GM21786 (cell line): ENCODE results near the gene BCORL1.

ENCODE experiments used
- ATAC-seq: cut with Tn5 transposase; IDR thresholded peaks from one replicate; pipeline ENCODE4 v1.9.1; 2021; ENCODE audit not compliant: unreplicated experiment

BCORL1 gene

DNA sequence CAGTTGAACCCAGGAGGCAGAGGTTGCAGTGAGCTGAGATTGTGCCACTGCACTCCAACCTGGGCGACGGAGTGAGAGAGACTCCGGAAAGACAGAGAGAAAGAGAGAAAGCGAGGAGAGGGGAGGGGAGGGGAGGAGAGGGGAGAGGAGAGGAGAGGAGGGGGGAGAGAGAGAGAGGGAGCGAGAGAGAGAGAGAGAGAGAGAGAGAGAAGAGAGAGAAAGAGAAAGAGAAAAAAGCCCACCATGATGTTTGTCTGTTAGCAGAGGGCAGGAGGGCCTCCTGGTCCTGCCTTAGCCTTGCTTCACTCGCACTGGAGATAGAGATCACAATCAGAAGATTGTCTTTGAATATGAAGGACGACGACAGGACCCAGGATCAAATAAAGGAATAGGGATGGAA, 18.7 kb upstream of the BCORL1 start:
- no peak for ATAC-seq

DNA sequence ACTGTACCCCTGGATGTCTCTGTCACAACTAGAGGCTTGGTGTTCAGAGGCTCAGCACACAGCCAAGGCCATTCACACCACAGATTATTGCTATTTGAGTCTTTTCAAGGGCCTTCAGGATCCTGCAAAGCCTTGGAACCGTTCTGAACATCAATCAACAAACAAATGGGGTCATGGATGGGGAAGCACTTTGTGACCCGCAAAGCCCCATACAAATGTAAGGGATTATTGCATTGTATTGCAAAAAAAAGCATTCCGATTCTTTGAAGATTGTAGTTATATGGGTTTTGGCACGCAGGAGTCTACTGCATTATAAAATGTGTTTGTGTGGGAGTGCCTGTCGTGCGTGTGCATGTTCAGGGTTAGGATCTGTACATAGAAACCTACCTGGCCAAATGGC, 17.3 kb upstream of the BCORL1 start:
- no peak for ATAC-seq

DNA sequence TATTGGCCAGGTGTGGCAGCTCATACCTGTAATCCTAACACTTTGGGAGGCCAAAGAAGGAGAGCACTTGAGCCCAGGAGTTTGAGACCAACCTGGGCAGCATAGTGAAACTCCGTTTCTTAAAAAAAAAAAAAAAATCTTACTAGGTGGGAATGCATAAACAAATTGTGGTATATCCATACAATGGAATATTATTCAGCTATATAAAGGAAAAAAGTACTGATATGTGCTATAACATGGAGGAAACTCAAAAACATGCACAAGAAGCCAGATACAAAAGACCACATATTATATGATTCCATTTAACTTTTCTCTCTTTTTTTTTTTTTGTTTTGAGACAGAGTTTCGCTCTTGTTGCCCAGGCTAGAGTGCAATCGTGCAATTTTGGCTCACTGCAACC, 13.5 kb upstream of the BCORL1 start:
- ATAC-seq, result no peak

DNA sequence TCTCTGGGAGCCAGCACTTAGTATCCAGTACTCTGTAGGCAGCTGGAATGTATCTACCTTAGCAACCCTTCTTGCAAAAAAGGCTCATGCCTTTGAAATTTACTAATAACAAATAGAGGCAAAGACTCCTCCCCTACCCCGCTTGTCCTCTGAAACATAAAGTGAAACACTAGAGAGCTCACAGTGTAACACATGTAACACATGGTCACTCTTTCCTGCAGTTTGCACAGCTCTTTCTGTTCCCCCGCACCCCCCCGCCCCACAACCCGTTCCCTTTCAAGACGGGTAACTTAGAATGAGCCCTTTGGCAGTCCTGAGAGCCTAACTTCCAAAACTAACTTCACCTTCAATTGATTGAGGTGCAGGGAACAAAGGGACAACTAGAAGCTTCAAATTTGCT, 6.0 kb upstream of the BCORL1 start:
- no peak for ATAC-seq

DNA sequence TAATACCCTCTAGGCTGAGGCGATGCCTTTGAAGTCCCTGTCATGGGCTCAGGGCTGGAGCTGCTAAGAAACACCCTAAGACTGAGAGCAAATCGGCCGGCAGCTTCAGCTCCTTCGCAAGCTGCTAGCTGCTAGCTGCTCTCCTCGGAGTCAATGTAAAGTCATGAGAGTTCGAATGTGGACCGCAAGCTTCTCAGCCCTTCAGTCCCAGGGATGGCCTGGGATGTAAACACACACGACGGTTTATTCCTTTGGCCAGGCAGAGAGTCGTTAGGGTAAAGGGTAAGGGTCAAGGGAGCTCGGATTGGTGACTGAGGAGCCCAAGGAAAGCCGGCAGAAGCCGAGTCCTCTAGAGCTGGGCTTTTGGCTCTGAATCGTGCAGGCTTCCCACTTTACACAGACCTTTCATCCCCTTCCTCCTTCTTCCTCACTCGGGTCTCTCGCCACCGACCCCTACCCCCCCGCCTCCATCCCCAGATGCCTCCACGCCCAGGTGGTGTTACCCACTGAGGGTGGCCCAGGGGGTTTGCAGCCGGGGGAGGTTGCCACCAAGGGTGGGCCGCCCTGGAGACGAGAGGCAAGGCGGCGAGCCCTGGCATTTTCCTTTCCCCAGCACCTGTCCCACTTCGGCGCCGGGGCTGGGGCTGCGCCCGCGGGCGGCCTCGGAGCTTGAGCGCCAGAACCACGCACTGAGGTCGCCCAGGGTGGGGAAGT, 3.1 kb upstream of the BCORL1 start:
- ATAC-seq, result no peak

DNA sequence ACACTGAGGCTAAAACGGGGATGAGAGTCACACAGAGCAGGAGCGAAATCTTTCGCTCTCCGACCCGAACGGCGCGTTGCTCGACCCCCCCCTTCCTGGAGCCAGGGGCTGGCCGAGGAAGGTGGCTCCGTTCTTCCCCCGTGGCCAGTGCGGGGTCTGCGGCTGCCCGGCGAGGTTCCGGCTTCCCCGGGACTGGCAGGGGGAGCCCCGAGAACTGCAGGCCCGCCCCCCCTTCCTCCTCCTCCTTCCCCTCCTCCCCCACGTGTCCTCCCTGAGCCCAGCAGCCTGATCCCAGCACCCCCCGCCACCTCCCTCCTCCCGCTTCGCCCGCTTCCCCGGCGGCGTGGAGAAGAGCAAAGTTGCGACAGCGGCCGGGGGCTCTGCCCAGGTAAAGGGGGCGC, 2.4 kb upstream of the BCORL1 start:
- no peak for ATAC-seq

DNA sequence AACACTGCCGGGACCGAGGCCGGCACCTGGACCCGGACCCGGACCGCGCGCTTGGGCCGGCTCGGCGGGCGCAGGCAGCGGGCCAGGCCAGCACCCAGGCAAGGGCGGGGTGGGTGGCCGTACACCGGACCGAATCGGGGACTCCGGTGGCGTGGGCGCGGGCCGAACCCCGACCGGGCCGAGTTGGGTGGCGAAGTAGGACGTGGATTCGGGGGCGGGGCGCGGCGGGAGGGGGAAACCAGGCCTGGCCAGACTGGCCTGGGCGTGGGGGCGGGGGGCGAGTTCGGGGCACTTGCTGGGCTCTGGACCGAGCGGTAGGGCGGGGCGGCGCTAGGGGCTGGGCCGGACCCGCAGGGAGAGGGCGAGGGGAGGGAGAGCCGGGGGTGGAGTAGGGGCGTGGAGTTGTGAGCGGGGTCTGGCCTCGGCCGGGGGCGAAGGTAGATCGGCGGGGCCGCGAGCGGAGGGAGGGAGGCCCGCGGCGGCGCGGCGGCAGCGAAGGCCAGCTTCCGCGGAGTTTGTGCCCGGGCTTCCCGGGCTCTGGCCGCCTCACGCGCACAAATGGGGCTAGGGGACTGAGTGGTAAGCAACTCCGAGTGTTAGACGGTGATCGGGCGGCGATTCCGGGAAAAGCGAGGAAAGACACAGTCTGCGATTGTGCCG, 1.8 kb upstream of the BCORL1 start:
- ATAC-seq, result no peak

DNA sequence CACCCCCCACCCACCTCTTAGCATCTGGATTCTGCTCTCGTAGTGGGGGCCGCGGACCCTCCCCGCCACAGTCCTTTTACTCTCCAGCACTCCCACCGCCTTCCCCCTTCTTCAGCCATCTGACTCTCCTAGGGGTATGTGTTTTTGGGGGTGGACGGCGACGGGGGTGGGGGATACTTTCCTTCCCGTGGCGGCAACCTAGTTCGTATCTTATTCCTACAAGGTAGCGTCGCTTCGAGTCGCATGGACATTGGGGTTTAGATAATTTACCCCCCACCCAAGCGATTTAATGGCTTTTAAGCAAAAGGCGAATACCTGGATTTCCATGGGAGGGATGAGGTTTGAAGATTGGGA, 1.3 kb upstream of the BCORL1 start:
- ATAC-seq, result no peak

DNA sequence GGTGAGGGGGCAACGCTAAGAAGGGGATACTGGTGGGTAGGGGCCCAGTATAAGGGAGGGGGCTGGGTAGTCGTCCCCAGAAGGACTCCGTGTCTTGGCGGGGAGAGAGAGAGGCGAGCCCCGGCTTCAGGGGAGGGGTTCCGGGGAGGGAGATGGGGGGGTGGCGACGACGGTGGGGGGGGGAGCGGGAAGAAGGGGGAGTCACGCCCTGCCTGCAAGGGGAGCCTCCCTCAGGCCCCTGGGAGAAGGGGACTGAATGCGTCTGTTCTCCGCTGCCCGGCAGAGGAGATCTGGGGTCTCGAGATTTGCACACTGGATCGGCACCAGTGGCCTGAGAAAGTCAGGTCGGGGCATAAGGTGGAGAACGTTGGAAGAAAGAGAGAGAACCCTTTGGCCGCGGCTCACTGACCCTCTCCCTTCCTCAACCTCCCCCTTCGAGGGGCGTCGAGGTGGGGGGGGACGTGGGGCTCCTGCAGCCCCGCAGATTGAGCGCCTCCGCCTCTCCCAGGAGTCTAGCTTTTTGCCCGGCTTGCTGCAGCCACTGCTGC, 609 bp upstream of the BCORL1 start:
- no peak for ATAC-seq

DNA sequence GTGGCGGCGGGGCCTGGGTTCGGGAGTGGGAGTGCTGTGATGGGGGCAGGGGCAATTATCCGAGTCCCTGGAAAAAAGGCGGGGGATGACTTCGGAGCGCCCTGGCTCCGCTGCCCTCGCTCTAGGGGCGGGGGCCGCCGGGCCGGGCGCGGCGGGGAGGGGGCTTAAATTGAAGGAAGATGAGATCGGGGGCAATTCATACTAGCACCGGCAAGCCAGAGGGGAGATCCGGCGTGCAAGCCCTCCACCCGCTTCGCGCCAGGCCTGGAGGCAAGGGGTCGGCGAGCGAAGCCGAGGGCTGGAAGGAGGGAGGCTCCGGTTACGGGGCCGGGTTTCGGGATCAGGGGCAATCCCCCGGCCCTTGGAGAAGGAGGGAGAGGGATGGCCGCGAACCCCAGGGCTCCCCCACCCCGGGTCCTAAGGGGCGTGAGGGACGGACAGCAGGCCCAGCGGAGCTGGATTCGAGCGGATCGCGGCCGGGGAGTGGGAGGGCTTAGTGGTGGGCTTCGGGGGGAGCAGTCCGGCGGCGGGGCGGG, 1.2 kb downstream of the BCORL1 start:
- ATAC-seq, result no peak

DNA sequence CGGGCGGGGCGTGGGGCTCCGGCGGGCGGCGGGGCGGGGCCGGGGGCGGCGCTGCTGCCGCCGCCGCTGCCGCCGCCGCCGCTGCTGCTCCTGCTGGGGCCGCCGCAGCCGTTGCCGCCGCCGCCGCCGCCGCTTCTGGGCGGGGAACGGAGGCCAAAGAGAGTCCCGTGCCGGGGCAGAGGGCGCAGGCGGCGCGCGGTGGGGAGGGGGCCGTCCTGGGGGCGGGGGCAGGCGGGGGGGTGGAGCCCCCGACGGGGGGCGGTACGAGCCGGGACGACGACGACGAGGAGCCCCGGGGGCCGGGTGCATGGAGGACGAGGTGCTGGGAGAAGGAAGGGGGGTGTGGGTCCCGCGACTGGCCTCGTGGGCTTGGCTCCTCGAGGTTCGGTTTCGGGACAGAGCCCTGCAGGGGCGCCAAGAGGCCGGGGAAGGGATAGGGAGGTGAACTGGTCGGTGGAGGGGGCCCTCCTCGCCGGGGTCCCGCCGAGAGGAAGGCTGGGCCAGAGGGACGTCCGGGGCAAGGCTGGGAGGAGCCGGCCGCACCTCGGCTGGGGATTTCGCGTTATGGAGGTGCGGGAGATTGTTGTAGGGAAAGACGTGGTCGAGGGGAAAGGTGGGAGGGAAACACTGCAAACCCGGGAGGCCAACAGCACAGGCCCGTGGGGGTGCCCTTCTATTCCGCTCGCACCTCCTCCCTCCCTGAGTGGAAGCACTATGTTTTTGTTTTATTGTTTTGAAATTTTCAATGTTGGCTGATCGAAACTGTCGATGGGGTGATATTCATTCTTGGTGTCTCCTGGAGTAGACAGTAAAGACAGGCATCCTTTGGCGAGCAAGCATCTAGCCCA, 1.9 kb downstream of the BCORL1 start:
- no peak for ATAC-seq

DNA sequence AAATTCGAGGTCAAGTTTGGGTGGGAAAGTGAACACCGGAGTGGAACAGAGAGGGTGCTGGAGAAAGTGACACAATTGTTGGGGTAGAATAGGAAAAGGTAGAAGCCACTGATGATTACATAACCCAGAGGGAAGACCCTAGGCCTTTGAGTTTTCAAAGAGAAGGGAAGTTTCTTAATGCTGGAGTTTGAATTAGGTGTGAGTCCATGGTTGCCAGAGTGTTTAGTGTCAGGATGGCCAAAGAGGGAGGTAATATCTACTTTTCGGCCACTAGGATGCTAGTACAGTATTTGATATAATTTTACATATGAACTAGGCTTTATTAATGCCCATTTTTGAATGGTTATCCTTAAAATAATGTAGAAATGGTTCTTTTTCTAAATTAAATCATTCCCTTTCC, 5.4 kb downstream of the BCORL1 start:
- no peak for ATAC-seq

DNA sequence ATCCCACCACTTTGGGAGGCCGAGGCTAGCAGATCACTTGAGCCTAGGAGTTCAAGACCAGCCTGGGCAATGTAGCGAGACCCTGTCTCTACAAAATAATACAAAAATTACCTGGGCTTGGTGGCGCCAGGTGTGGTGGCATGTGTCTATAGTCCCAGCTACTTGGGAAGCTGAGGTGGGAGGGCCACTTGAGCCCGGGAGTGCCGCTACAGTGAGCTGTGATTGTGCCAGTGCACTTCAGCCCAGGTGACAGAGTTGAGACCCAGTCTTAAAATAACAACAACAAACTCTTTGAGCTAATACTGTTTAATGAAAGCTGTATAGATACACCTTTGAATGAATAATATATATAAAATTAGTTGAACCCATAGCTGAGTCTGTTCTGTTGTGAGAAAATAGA, 9.7 kb downstream of the BCORL1 start:
- no peak for ATAC-seq

DNA sequence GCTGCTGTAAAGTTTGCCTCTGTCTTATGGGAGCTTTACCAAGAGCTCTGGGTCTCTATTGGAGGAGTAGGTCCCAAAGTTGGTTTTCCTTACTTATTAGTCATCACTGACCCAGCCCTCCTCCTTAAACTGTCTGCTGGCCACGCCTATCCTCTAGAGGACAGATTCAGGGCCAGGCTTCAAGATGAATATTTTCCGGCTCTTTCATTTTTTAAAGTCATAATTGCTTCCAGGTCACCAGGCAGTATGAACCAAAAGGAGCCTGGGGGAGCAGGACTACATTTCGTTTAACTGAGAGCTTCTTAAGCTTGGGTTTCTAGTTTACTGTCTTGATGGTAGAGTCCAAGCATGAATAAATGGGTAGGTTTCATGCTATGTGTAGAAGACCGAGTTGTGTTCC, 13.7 kb downstream of the BCORL1 start:
- ATAC-seq, result no peak

DNA sequence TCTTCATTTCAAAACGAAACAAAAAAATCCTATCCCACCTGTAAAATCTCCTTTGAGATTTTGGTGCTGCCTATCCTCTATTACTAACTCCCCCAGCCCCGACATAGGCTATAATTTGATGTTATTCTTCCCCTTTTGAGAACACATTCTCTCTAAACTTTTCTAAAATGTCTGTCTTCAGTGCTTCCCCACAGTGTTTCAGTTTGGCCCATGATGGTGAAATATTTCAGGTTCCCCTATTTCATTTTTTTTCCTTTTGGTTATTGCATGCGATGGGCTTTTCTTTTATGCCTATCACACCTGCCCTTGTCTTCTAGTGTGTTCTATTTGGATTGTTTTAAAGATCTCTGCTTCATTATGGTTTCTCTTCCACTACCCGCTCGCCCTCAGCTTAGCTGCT, 14.7 kb downstream of the BCORL1 start:
- ATAC-seq, result no peak

DNA sequence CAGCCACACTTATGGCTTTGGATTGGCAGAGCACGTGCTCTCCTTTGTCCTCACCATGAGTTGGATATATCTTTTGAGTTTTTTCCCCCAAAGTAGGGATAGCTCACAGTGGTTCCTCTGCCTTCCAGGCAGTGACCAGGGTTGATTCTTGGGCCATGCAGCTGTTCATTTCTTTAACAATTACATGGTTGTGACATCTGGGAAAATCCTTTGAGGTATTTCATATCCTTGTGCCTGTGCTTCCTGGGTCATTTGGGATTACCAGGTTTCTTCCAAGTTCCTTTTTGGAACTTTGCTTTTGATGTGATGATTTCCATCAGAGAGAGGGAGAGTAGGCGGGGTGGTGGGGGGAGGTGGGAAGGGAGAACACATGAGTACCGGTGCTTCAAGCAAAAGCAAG, 15.6 kb downstream of the BCORL1 start:
- ATAC-seq, result no peak

DNA sequence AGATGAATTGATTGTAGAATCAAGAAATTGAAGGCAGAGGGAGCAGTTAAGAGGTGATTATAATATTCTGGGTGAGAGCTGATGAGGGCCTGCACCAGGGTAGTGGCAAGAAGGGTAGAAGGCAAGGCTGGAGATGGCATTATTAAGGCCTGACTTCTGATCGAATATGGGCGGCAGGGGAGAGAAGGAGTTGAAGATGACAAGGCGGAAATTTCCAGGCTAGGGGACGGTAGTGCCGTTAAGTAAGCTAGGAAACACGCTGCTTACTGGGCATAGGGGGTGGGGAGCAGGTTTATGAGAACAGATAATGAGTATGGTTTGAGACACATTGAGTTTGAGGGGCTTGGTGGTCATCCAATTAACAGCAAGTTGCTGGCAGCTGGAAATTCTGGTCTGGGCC, 19.5 kb downstream of the BCORL1 start:
- no peak for ATAC-seq

DNA sequence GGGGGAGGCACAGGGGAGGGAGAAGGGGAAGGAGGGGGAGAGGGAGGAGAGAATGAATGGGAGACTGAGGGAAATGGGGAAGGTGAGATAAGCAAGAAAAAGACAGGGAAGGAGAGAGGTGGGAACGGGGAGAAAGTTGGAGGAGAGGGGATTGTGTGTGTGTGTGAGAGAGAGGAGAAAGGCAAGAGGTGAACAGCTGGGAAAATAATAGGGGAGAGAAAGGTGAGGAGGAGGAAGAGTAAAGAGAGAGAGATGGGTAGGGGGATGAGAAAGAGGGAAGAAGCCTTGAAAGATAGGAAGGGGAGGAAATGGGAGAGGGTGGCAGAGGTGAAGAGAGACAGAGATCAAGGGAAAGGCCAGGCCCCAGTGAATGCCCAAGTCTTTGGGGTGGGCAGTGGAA, 20.1 kb downstream of the BCORL1 start:
- ATAC-seq, result no peak

DNA sequence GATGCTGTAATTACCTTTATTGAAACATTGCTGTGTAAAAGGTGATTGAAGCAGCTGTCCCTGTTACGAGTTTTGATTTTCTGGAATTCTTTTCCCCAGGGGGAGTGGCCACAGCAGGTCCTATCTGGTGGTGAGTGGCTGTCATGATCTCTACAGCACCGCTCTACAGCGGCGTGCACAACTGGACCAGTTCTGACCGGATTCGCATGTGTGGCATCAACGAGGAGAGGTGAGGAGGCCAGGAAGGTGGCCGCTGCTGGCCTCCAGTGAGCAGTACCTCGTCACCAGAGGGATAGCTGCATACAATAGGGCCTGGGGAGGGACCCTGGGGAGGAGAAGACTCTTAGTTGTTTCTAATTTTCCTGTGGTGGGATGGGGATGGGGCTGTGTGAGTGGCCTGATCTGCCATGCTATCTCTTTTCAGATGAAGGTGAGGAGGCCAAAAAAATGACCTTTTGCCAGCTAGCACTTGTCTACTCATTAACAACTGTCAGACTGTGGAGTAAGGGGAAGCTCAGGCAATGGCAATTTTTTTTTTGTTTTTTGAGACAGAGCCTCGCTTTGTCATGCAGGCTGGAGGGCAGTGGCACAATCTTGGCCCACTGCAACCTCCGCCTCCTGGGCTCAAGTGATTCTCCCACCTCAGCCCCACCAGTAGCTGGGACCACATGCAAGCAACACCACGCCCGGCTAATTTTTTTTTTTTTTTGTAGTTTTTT, 22.8 kb downstream of the BCORL1 start:
- ATAC-seq, result no peak

DNA sequence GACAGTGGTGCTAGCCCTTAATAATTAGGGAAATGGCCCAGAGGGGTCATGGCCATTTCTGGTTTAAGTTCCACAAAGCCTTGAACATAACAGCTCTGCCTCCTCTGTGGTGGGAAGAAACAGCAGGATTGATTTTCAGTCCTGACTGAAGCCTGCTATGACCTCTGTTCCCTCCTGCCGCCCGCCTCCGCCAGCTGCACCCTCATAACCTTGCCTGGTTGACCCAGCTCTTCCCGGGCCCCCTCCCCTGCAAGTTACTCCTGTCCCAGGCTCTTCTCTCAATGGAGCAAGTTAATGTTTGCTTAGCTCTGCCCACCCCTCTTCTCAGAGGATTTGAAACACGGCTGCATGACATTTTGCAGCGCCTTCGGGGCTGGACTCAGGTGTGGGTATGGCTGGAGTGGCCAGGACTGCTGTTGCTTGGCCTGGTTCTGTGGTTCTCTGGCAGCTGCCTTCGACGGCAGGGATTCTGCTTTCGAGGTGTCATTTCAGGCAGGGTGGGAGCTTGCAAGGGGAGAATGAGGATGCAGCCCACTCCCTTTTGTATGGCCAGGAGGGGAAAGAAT, 27.3 kb downstream of the BCORL1 start:
- no peak for ATAC-seq

DNA sequence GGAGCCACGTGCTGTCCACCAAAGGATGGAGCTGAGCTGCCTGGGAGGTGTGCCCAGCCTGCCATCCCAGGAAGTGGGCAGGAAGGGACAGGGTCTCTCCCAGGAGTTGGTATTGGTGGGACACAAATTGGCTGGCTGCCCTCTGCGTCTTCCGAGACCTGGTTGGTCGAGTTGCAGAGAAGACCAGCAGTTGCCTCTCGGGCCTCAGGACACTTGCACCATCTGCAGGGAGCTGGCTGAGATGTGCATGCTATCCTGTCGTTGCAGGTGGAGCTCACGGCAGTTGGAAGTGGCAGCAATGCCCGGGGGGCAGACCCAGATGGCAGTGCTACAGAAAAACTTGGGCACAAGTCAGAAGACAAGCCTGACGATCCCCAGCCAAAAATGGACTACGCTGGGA, 30.2 kb downstream of the BCORL1 start:
- no peak for ATAC-seq
